Subcutaneous abdominal adipose tissue (tissue), 5 donors: Measurements from ENCODE around the gene RNF26.
A peak's percentile ranks its signal among the peaks of the same experiment; 100 is the strongest.

Experiments
- H3K27ac ChIP-seq: one replicate; pipeline ENCODE4 v1.7.0; 2013; ENCODE audit warnings: low read depth, mild to moderate bottlenecking, inconsistent platforms, low read length, moderate library complexity
- H3K27me3 ChIP-seq, 5 donors: one replicate each; pipeline ENCODE4 v1.7.0; 2013; ENCODE audit warnings: low read length in 5 of 5, inconsistent platforms in 1 of 5; ENCODE audit not compliant: control insufficient read depth in 5 of 5, insufficient read depth in 4 of 5
- H3K36me3 ChIP-seq, 5 donors: one replicate each; pipeline ENCODE4 v1.7.0; 2013; ENCODE audit warnings: low read length in 5 of 5; ENCODE audit not compliant: control insufficient read depth in 5 of 5, insufficient read depth in 5 of 5
- H3K4me1 ChIP-seq, 5 donors: one replicate each; pipeline ENCODE4 v1.7.0; 2013; ENCODE audit warnings: low read length in 5 of 5, mild to moderate bottlenecking in 3 of 5, moderate library complexity in 1 of 5; ENCODE audit not compliant: control insufficient read depth in 5 of 5, insufficient read depth in 5 of 5
- H3K4me3 ChIP-seq, 5 donors: one replicate each; pipeline ENCODE4 v1.7.0; 2013; ENCODE audit warnings: low read length in 5 of 5, low read depth in 1 of 5
- H3K9ac ChIP-seq, 5 donors: one replicate each; pipeline ENCODE4 v1.7.0; 2013; ENCODE audit warnings: low read length in 5 of 5, mild to moderate bottlenecking in 4 of 5, moderate library complexity in 3 of 5
- H3K9me3 ChIP-seq, 5 donors: one replicate each; pipeline ENCODE4 v1.7.0; 2013; ENCODE audit warnings: low read length in 5 of 5; ENCODE audit not compliant: control insufficient read depth in 5 of 5
- donor health status: healthy.
- donor health status: healthy.
- donor health status: healthy.
- donor health status: healthy.
- donor health status: healthy.

The RNF26 gene

DNA sequence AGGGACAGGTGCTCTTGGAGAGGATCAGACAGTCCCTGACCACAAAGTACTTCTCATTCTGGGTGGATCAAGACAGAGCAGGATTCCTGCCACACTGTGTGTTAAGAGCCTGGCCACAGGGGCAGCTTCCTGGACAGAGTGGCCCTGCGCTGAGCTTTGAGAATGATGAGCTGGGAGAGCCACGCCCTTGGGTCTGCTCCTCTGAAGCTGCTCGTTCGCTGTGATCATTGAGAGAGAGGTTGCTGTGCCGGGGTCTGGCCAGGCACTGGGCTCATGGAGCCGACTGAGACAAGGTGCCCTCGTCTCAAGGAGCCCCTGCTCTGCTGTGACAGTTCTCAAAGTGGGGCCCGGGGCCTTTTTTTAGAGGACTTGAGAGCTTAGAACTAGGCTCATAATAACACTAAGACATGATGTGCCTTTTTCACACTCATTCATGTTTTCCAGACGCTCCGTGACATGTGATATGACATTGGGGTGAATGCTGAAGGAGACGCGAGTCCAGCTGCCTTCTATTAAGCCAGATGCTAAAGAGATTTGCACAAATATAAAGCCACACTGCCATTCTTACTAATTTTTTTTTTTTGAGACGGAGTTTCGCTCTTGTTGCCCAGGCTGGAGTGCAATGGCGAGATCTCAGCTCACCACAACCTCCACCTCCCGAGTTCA lies 13.7 kb downstream of the RNF26 start:
- H3K4me3 ChIP-seq: no peak overlapping the region
- no peak overlapping the region for H3K9ac ChIP-seq
- H3K36me3 ChIP-seq: no peaks in the 10 kb centered on the region
- no peaks in the 10 kb centered on the region for H3K9me3 ChIP-seq
- H3K27me3 ChIP-seq: no peaks in the 10 kb centered on the region
- H3K4me1 ChIP-seq: peaks cover 4 to 29% (median 23%) of the 10 kb centered on the region in 5 donors
- H3K27ac ChIP-seq: peak overlapping the region; percentile 43

DNA sequence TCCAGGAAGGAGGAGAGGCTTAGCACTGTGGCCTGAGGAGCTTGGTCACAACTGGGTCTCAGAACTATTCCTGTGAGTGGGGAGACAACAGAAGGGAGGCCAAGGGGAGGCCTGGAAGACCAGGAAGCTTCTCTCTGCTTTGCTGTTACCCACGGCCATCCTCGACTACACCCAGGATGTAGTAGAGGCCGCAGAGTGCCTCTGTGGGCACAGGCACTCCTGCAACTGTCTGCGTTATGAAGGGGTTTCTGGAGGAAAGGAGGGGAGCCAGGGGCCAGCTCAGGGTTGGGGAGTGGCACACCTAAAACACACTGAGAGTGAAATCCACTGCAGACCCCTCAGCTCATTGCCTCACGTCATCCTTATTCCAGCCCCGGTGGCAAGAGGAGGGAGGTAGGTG lies 16.0 kb downstream of the RNF26 start:
- Histone ChIP-seq H3K9me3 (no peaks in the 10 kb centered on the region), H3K36me3 (no peaks in the 10 kb centered on the region), H3K9ac (no peak overlapping the region), H3K4me1 (peaks cover 0 to 22% (median 15%) of the 10 kb centered on the region in 5 donors), H3K4me3 (no peak overlapping the region), H3K27ac (no peak overlapping the region), H3K27me3 (no peaks in the 10 kb centered on the region)

DNA sequence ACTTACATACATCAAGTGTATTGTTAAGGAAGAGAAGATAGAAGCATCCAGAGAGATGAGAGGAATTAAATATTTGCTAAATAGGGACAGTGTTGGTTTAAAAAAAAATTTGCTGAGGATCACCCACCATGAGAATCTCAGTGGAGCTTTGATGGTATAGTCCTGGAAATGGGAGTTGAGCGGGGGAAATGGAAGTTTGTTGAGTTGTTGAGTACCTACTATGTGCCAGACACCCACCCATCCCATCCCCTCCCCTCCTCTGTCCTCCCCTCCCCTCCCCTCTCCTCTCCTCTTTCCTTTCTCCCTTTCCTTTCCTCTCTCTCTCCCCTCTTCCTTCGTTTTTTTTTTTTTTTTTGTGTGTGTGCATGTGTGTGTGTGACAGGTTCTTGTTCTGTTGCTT lies 16.9 kb downstream of the RNF26 start:
- peaks cover 0 to 22% (median 18%) of the 10 kb centered on the region in 5 donors for H3K4me1 ChIP-seq

DNA sequence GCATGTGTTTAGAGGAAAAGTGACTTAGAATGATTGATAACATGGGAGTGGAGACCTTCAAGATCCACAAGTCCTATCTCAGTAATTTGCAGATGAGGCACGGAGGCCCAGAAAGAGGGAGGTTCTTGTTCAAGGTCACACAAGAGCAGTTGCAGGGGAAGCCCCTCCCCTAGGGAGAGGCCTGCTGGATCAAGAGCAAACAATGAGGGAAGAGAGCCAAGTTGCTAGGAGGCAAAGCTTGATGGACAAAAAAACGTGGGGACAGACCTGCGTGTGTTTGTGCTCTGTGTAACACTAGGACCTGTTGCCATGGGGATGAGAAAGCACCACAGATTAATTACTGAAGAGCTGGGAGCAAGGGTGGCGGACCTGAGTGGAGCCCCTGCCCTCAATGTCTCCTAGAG lies 18.5 kb downstream of the RNF26 start:
- Histone ChIP-seq H3K4me1 (peaks cover 0 to 12% (median 8%) of the 10 kb centered on the region in 5 donors), H3K9ac (no peak overlapping the region), H3K4me3 (no peak overlapping the region), H3K27me3 (no peaks in the 10 kb centered on the region), H3K9me3 (no peaks in the 10 kb centered on the region), H3K27ac (no peak overlapping the region), H3K36me3 (no peaks in the 10 kb centered on the region)

More for the DNA sequence above, 16.9 kb downstream of the RNF26 start:
- H3K27ac ChIP-seq: no peak overlapping the region
- no peaks in the 10 kb centered on the region for H3K9me3 ChIP-seq
- no peaks in the 10 kb centered on the region for H3K36me3 ChIP-seq
- H3K9ac ChIP-seq: no peak overlapping the region
- no peaks in the 10 kb centered on the region for H3K27me3 ChIP-seq
- no peak overlapping the region for H3K4me3 ChIP-seq

DNA sequence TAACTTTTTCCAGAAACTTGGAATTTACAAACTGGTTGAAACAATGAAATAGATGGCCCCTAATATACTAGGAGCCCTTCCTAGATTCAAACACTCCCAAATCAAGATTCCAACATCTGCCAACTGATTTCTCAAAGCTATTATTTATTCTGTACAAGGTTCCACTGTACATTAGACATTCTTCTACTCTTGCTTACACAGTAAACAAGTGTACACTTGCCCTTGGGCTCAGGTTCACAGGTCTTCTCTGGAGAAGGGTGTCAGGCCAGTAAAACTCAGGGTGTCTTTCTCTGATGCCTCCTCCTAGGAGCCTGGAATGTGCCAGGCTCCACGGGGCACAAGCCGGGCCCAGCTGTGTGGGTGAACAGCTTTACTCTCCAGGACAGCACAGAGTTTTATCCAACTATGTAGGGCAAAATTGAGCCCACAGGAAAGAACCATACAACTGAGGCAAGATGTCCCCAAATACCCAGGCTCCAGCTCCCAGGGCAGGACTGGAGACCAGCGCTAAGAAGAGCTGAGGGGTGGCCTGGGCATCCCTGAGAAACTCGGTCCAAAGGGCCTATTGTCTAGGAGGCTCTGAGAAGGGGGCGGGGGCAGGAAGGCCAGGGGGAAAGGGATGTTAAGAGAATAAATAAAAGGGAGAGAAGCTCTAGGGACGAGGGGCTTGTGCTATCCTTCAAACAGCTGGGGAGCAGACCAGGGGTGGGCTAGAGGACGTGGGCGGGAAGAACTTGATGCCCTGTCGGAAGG lies 20.9 kb downstream of the RNF26 start:
- Histone ChIP-seq H3K27me3 (no peaks in the 10 kb centered on the region), H3K27ac (no peak overlapping the region), H3K4me3 (no peak overlapping the region), H3K36me3 (no peaks in the 10 kb centered on the region), H3K4me1 (peaks cover 0 to 18% (median 12%) of the 10 kb centered on the region in 5 donors), H3K9ac (no peak overlapping the region), H3K9me3 (no peaks in the 10 kb centered on the region)

DNA sequence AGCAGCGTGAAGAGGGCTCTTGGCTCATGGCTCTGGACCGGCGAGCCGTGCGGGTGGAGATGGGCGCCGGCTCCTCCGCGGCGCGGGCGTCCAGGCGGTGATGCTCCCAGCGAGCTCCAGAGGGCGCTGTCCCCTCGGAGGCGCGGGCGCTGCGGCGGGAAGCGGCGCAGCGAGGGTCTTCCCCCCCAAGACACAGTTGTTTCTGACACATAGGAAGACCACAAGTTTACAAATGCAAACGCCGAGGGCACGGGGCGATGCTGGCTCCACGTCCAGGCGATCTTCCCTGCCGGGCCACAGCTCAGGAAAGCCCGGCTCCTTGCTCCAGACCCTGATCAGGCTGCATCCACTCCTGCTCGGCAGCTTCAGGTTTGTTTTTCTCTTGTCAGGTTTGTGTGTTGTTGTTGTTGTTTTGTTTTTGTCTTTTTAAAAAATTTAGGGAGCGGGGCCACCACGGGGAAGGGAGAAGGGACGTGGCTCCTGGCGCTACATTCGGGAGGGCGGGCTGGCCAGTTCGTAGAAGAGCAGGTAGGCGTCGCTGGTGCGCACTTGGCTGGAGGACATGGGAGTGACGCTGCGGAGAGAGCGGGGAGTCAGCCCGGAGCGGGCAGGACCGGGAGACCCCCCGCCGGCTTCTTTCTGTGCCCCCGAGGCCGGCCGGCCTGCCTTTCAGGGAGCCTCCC lies 22.2 kb downstream of the RNF26 start:
- Histone ChIP-seq H3K27me3 (no peaks in the 10 kb centered on the region), H3K36me3 (no peaks in the 10 kb centered on the region), H3K4me3 (peak overlapping the region in 4 of 5 donors; percentile 66 to 79 (median 76)), H3K27ac (peak overlapping the region; percentile 50), H3K4me1 (peaks cover 1 to 26% (median 19%) of the 10 kb centered on the region in 5 donors), H3K9me3 (no peaks in the 10 kb centered on the region), H3K9ac (peak overlapping the region in 4 of 5 donors; percentile 70 to 84 (median 78))

DNA sequence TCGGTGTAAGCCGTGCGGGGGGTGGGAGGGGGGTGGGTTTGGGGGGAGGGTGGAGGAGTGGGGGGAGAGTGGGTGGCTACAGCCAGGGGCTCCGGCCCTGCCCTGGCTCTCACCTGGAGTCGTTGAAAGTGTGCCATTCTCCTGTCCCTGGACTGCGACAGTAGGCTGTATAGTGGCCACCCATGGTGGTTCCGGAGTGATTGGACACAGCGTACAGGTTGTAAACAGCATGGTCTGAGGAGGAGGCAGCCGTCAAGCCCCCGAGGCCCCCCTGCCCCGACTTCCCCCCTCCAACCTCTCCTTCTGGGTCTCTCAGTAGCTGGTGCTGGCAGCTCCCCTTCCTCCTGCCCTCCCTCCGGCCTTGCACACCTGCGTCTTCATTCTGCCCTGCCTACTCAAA lies 22.7 kb downstream of the RNF26 start:
- Histone ChIP-seq H3K9me3 (no peaks in the 10 kb centered on the region), H3K4me3 (peak overlapping the region in 2 of 5 donors; percentile 75 to 78), H3K36me3 (no peaks in the 10 kb centered on the region), H3K9ac (peak overlapping the region in 1 of 5 donors; percentile 76), H3K27me3 (no peaks in the 10 kb centered on the region), H3K4me1 (peaks cover 1 to 30% (median 19%) of the 10 kb centered on the region in 5 donors), H3K27ac (no peak overlapping the region)

DNA sequence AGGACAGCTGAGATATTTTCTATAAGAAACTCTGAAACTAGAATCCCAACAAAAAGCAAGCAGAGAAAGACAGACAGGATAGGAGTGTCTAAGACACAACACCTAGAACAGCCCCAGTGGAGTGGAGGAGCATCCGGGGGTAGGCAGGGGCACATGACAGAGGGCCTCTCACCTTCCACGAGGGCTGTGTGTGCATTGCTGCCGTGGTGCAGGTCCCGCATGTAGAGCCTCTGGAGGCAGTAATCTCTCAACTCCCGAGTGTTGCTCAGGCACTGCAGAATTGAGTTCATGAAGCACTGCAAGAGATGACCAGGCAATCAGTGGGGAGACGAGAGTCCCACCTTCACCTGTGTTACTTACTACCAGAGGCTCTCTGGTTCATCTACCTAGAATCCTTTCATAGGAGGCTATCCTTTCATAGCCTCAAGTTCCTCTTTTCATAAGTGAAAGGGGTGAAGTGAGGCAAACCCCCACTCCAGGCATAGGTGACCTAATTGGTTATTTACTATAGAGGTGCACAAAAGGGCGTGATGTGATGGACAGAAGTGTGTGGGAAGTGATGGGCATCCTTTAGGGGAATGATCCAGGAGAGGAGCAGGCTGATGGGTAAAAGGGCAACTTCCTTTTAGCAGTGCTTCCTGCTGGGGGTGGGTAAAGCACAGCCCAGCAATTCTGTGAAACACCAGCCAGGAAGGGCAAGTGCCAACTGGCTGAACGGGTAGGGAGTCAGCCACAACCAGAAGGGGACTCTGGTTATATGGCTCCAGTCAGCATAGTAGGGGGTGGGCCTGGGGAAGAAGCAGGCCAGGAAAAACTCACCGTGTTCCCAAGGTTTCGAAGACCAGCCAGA lies 25.3 kb downstream of the RNF26 start:
- Histone ChIP-seq H3K4me1 (peaks cover 1 to 46% (median 18%) of the 10 kb centered on the region in 5 donors), H3K27ac (no peak overlapping the region), H3K9me3 (no peaks in the 10 kb centered on the region), H3K4me3 (no peak overlapping the region), H3K9ac (no peak overlapping the region), H3K36me3 (no peaks in the 10 kb centered on the region), H3K27me3 (peaks cover 2 to 7% (median 4%) of the 10 kb centered on the region in 5 donors)

DNA sequence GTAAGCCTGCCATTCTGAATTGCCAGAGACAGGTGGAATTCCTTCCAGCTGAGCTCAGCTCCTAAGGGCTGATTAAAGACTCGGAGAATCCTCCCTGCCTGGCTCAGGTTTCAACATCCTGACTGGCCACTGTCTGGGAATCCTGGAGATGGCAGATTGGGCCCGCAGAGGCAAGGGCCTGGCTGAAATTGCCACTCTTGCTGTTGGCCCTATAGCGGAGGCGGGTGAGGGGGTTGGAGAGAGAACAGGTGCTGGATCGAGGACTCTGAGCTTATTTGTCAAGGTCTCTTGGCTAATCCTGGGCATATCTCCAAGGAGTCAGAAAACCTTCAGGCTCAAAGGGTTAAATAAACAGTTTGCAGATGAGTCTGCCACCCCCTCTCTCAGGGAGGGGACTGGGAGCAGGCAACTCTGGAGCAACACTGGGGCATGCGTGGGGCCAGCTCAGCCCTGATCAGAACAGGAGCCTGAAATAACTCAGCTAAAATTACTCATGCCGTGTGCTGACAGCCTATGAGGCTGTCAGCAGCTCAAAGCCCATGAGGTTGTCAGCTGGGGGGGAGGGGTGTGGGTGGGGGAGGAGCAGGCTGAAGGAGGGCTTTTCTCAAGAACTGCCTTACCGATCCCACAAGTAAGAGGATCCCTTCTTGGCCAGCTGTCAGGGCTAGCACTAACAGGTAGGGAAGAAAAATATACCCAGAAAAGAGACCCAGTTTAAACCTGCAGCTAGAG lies 26.9 kb downstream of the RNF26 start:
- Histone ChIP-seq H3K4me1 (peaks cover 1 to 48% (median 18%) of the 10 kb centered on the region in 5 donors), H3K36me3 (no peaks in the 10 kb centered on the region), H3K27me3 (peaks cover 10 to 17% (median 15%) of the 10 kb centered on the region in 5 donors), H3K9me3 (no peaks in the 10 kb centered on the region), H3K4me3 (no peak overlapping the region), H3K27ac (peak overlapping the region; percentile 50), H3K9ac (no peak overlapping the region)
